NCI-H2029 treated with DMSO at 0.1 percent for 48 hours (cell line): ENCODE results near the gene CLMP.
"Not testable (repeated sequence)": the region's sequence is repeated elsewhere in the genome, so short reads cannot be mapped to it uniquely, and the experiment has no call there.

Experiments
- DNase-seq: peaks from one replicate; lab custom pipeline; 2025; lab: John Stamatoyannopoulos, UW

The CLMP gene

GRCh38 chr11:123082977-123083376 is 112.1 kb downstream of the CLMP start:
- DNase-seq: no peak

- no peak for DNase-seq
Measured at GRCh38 chr11:123080015-123080414, 115.0 kb downstream of the CLMP start.

DNA sequence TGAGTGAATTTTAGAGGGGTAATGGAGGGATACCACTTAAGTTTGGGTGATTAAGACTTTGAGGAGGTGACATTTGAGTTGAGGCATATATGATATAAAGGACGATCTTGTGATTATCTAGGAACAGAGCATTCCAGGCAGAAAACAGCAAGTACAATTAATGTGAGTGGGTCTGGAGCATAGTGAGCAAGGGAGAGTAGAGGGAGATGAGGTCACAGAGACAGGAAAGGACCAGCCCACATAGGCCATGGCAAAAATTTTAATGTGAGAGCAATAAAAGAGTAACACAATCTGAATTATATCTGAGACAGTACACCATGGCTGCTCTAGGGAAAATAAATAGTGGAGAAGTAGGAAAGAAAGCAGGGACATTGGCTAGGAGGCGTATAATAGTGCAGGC is 118.6 kb downstream of the CLMP start:
- no peak for DNase-seq

- no peak for DNase-seq
Measured at GRCh38 chr11:123073343-123074057, 121.5 kb downstream of the CLMP start.

GRCh38 chr11:123072762-123073161 is 122.3 kb downstream of the CLMP start:
- DNase-seq: no peak

GRCh38 chr11:123072332-123072761 is 122.7 kb downstream of the CLMP start:
- peak; percentile 58 for DNase-seq

DNA sequence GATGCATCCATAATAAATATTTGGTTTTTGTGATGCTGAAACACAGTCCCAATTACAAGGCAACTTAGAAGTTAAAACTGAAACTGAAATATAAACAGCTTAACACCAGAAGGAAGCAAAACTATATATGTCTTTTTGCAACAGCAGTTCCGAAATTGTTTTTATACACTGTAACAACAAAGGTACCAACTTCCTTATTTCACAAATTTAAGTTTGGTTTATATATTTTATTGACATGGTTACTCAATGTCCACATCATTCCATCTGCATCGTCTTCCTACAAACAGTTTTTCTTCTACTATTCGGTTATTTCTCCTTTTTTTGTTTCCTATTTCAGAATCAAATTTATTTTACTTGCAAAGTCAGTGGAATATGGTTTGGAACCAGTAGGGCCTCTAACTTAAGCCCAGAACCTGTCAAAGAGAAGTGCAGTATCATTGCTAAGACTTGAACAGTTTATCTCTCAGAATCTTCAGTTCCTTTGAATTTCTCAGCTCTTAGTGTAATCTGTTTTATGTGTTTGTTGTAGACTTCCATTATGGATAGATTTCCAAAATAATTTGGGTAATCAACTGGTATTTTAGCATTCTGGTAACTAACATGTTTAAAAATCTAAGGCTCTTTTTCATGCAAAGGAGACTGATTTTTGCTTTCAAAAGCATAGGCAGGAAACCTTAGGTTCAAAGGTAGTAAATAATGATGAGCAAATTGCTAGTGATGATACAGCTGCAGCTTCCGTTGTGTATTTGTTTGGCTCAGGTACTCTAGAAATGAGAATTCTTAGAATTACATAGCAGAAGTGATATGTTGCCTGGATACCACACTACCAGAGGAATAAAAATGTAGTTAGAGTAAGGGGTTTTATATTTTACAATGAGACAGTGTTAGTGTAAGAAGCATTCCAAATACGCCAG is 124.9 kb downstream of the CLMP start:
- peak; percentile 68 for DNase-seq

GRCh38 chr11:123065621-123066020 is 129.4 kb downstream of the CLMP start:
- DNase-seq: no peak

- peak; percentile 10 for DNase-seq
Measured at GRCh38 chr11:123063826-123064657, 131.0 kb downstream of the CLMP start.

DNA sequence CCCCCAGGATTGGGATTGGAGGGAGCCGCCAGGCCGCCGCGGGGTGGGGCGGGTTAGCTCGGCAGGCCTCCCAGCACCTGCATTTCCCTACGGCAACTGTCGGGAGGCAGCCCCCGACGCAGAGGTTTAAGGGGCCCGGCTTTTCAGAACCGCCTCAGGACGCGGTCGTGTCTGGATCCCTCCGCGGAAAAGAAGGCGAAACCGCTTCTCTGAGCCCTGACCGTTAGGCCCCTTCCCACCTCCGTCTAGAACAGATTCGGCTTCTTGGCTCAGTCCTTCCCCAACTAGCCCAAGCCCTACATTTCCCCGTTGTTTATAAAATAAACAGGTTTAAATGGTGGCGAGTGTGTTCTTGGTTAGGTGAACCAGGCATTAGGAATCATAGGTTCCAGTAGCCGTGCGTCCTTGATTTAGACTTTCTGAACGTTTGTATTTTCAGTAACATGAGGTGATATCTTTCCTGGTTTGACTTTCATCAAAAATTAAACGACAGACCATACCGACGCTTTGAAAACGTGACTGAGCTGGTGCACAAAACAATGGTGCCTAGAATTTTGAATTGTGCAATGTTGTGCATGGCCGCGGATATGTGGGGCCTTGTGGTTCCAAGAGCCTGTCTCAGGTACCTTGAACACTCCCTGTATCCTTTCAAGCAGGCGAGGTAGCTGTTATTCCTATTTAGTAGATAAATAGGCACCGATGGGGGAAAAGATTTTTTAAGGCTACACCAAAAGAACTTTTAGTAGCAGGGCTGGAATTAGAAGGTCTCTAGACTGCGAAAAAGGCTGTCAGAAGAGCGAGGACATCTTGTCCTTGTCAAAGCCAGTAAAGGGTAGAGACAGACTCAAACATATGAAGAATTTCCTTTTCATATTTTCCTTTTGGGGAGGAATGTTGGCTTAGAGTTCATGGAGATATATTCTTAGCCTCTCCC is 131.9 kb downstream of the CLMP start:
- DNase-seq: peak; percentile 59

GRCh38 chr11:123062158-123062891 is 132.7 kb downstream of the CLMP start:
- peak; percentile 99 for DNase-seq

DNA sequence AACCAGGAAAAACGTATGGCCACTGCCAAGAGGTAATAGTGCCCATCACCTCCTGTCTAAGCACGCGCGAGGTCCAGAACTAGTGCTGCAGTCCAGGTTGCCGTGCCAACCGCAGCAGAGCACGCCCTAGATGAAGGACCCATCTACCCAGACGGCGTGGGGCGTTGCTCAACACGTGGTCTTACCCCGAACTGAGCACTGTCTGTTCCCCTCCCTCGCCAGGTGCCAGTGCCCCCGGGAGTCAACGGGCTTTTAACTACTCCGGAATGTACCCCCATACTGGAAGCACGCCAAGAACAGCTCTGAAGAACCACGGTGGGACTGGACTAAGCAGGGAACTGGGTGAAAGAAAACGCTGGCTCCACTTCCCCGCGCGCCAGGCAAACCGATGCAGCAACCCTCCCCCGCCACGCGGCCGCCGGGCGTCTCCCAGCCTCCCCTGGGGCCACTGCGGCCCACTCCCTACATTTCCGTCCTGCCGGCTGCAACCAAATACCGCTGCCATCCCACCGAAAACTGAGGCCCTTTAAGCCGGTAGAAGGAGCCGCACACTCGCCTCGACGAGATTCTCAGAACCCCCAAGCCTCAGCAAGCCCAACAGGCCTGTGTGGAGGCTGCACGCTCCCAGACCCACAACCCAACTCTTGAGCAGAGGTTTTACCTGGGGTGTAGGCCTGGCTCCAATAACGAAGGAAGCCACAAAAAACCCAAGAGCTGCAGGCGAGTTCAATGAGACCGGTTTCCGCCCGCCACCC is 133.5 kb downstream of the CLMP start, which contains the start of gene HSPA8:
Gene HSPA8 (minus strand): TSS at position 734 of the 755 bp plus-strand sequence. CDS start 812 bp downstream, outside the sequence.
- peak; percentile 37 for DNase-seq

GRCh38 chr11:123060277-123061000 is 134.6 kb downstream of the CLMP start:
- DNase-seq: no peak

- DNase-seq: not testable (repeated sequence)
Measured at GRCh38 chr11:123059041-123059920, 135.8 kb downstream of the CLMP start.

GRCh38 chr11:123057661-123058305 is 137.3 kb downstream of the CLMP start:
- no peak for DNase-seq

DNA sequence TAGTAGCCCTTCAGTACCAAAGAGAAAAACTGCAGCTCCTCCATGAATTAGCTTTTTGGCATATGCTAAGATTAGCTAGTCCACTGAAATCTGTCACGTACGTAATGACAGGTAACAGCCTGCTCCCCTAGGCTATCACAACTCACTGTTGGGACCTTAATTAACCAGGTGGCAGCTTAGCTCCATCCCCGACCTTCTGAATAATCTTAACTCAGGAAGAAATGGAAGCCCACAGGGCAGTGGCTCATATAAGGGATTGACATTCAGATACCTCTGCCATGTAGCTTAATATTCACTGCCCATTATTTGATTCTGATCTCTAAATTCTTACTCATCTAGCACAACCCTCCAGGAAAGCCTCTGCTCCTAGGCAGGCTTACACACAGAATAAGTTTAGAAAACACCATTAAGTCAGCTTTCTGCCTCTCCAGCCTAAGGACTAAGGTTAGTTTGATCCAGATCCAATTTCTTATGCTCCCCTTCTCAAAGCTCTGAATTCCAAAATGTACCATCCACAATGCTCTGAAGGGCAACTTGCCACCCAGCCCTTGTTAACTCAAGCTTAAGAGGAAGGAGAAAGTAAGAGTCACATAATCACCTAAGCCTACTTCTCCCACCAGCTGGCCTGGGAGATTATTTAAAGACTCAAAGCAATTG is 138.1 kb downstream of the CLMP start:
- no peak for DNase-seq
